DND-41 (cell line): ENCODE results near the gene SLC5A9.

ENCODE experiments used
- CTCF ChIP-seq: IDR thresholded peaks from 2 replicates; pipeline ENCODE4 v1.5.1; 2012; ENCODE audit warnings: borderline replicate concordance, low read length, moderate library complexity, mild to moderate bottlenecking; ENCODE audit not compliant: poor library complexity, severe bottlenecking; ENCODE audit errors: extremely low read depth
- EZH2 ChIP-seq: IDR thresholded peaks from 3 replicates; pipeline ENCODE4 v1.6.1; 2012; ENCODE audit warnings: borderline replicate concordance, low read depth, mild to moderate bottlenecking, moderate library complexity, low read length, inconsistent platforms; ENCODE audit not compliant: severe bottlenecking

- TF ChIP-seq CTCF (no peak), EZH2 (no peak)
These were observed 2.7 kb upstream of the SLC5A9 start for GRCh38 chr1:48219803-48220202.
